GM21360 (cell line): ENCODE results near the gene RAB12.
"Not testable (repeated sequence)": the region's sequence is repeated elsewhere in the genome, so short reads cannot be mapped to it uniquely, and the experiment has no call there.

Source experiments
- ATAC-seq: cut with Tn5 transposase; IDR thresholded peaks from one replicate; pipeline ENCODE4 v1.9.1; 2021; ENCODE audit warnings: mild to moderate bottlenecking, moderate library complexity; ENCODE audit not compliant: unreplicated experiment

The RAB12 gene

GRCh38 chr18:8610459-8610851 lies 1.2 kb downstream of the RAB12 start:
- no peak for ATAC-seq

- no peak for ATAC-seq
These were observed 2.8 kb downstream of the RAB12 start for GRCh38 chr18:8611916-8612576.

DNA sequence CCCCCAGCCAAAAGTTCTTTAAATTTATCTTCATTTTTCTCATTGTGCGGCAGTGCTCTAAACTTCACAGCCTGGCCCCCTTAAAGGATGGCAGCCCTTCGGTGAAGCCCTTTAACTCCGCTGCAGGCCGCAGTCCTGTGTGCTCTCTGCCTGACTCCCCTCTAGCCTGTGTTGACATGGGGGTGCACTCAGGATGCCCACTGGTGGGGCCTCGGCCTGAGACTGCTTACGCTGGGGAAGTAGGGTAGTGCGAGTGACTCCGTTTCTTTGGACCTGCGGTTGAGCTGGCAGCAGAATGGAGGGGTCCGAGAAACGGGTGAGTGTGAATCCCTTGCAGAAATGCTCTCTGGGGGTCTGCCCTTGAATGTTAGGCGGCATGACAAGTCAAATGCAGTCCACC lies 5.6 kb downstream of the RAB12 start:
- ATAC-seq = no peak

DNA sequence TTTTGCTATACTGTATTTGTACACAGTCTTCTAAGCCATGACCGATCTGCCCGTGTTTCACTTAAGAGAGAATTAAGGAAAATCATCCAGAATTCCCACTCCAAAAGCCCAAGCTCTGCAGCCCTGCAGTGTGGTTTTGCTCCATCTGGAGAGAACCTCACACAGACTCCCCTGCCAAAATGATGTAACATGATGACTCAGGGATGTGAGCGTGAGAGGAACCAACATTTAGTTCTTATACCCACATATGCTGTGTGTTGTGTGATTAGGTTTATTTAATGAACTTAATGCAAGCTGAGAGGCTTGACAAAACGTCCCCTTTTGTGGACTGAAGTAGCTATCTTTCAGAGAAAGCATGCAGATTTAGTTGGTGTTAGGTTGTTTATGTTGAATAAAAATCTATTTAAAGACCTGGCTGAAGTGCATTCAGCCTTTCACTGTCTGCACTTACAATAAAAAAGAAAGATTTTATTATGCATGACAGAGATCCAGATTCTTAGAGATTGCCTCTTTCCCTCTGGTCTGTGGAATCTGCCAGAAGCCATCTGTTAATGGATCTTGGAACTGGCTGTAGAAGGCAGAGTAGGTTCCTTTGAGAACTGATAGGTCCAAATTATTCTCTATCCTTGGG lies 6.3 kb downstream of the RAB12 start:
- ATAC-seq = no peak

GRCh38 chr18:8616028-8616401 lies 6.8 kb downstream of the RAB12 start:
- ATAC-seq = no peak

DNA sequence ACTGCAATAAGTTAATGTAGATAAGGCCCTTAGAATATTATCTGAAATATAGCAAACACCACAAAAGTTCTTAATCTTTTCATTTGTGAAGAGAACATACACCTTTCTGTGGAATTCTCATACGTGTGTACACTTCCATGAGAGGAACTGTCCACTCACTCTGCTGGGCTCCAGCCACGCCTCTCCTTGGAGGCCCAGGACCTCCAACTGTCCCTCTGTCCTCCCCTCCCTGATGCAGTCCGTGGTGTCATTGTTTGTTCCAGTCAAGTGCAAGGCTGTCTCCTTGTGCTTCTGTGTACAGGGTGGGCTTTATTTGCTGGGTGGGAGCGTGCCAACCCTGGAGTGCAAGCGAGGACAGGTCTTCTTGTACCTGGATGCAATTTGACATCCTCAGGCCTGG lies 8.7 kb downstream of the RAB12 start:
- no peak for ATAC-seq

- ATAC-seq = no peak
These were observed 9.8 kb downstream of the RAB12 start for GRCh38 chr18:8619041-8619440.

- no peak for ATAC-seq
These were observed 10.8 kb downstream of the RAB12 start for GRCh38 chr18:8619835-8620577.

DNA sequence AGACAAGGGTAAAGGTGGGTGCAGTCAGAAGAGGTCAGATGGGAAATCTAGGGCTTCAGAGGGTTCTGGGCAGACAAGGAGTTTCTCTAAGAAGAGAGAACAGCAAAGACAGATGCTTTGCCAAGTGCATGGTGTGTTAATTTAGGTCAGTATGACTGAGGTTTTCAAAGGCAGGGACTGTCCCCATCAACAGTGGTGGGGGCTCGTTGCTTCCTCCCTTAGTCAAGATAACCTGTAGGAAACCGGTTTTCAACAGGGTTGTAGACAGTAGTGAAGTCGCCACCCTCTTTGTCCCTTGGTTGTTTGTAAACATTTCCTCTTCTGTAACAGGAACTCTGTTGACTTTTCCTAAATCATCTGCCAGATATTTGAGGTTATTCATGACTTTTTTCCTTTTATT lies 11.6 kb downstream of the RAB12 start:
- ATAC-seq = no peak

GRCh38 chr18:8622625-8623024 lies 13.4 kb downstream of the RAB12 start:
- not testable (repeated sequence) for ATAC-seq

GRCh38 chr18:8623549-8624106 lies 14.4 kb downstream of the RAB12 start:
- peak; percentile 66 for ATAC-seq

- ATAC-seq = no peak
These were observed 16.3 kb downstream of the RAB12 start for GRCh38 chr18:8625461-8626092.

GRCh38 chr18:8626414-8627106 lies 17.3 kb downstream of the RAB12 start:
- ATAC-seq = no peak

DNA sequence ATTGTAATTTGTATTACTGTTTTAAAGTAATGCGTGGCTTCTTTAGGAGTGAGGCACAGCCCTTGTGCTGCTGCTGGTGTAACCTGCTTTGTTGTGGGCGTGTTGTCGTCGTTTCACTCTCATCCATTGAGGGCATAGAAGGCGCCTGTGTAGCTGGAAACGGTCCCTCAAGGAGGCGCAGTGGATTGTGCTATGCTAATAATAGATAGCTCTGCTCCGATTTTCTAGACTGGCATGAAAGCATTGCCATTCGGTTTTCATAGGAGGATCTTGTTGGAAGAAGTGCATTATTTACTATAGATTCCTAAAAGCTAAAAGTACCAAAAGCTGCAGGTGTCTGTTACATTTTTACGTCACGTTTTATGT lies 17.9 kb downstream of the RAB12 start:
- no peak for ATAC-seq

- no peak for ATAC-seq
These were observed 18.3 kb downstream of the RAB12 start for GRCh38 chr18:8627540-8627939.

GRCh38 chr18:8629602-8630001 lies 20.4 kb downstream of the RAB12 start:
- ATAC-seq = no peak

DNA sequence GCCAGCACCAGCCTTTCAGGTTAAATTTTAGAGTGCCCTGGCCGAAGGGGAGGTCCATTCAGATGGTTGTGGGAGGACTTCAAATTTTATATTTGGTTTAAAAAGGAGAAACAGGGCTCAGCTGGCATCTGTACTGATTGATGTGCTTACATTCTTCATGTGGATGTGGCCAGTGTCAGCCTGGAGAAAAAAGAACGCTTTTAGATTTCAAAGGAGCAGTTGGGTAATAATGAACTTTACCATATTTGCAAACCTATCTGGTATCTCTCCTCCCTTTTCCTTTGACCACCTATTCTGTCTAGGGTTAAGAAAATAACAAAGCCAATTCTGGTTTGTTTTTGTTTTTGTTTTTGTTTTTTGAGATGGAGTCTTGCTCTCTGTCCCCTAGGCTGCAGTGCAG lies 21.3 kb downstream of the RAB12 start:
- ATAC-seq = no peak

DNA sequence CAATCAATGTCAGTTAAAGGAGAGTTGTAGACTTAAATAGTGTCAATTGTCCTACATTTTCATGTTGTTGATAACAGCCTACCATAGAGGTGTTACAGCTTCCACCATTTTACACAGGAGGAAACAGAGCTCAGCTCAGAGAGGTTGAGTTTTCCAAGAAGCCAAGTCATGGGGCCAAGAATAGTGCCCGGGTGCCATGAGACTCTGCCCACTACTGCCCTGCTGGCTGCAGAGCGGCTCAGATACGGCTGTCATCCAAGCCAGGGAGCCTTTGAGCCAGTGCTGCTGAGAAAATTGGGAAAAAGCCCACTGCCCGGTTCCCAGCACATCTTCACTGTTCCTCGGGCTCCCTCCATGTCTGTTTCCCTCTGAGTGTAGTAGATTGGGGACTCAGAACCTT lies 22.0 kb downstream of the RAB12 start:
- ATAC-seq = no peak

DNA sequence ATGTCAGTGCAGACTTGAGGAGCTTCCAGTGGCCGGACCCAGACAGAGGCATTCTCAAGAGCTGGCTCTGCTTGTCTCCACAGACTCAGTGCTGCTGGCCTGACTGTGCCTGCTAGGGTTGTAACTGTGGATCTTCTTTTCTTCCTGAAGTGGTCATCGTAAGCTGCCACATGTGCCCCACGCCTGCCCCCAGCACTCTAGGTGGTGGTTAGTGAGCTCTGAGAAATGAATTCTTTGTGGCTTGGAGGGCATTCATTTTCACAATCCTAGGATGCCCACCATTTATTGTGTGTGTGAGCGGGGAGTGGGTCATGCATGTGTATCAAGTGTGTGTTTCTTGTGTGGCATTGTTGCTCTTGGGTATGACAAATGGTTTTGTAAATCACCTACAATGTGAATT lies 23.1 kb downstream of the RAB12 start:
- ATAC-seq = no peak

DNA sequence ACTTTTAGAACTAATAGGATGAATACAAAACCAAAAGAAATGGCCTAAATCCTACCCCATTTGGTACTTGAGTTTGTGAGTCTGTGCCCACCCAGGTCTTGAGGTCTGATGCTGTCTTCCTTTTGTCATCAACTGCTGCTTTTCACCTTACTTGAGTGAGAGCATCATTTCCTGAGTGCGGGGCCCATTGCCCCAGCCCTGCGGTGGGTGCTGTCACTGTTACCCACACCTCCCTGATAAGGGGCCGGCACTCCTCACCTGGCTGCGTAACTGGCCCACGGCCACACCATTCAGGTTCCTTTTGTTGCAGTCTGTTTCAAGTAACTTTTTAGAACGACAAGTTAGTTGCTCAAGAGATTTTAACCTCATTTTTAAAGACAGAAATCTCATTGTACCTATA lies 25.3 kb downstream of the RAB12 start:
- ATAC-seq = no peak

- no peak for ATAC-seq
These were observed 25.9 kb downstream of the RAB12 start for GRCh38 chr18:8635087-8635486.
